DMS153 treated with DMSO at 0.1 percent for 48 hours (cell line): ENCODE results near the gene ZBTB7C.

ENCODE experiments used
- DNase-seq: peaks from one replicate; lab custom pipeline; 2025; ENCODE audit not compliant: unreplicated experiment; lab: John Stamatoyannopoulos, UW

Gene ZBTB7C

GRCh38 chr18:48153613-48154481, 255.3 kb downstream of the ZBTB7C start:
- DNase-seq, result no peak

- no peak for DNase-seq
Measured at GRCh38 chr18:48152549-48152948, 256.6 kb downstream of the ZBTB7C start.

- no peak for DNase-seq
Measured at GRCh38 chr18:48151421-48152065, 257.6 kb downstream of the ZBTB7C start.

GRCh38 chr18:48149020-48149685, 260.0 kb downstream of the ZBTB7C start:
- DNase-seq, result no peak

- DNase-seq, result no peak
Measured at GRCh38 chr18:48142994-48143393, 266.2 kb downstream of the ZBTB7C start.

- DNase-seq, result no peak
Measured at GRCh38 chr18:48142353-48142752, 266.8 kb downstream of the ZBTB7C start.

- no peak for DNase-seq
Measured at GRCh38 chr18:48140731-48141130, 268.5 kb downstream of the ZBTB7C start.

- peak; percentile 91 for DNase-seq
Measured at GRCh38 chr18:48139431-48140347, 269.5 kb downstream of the ZBTB7C start.

- peak; percentile 91 for DNase-seq
Measured at GRCh38 chr18:48138660-48139430, 270.3 kb downstream of the ZBTB7C start.

- no peak for DNase-seq
Measured at GRCh38 chr18:48138210-48138609, 271.0 kb downstream of the ZBTB7C start.

GRCh38 chr18:48137374-48138081, 271.7 kb downstream of the ZBTB7C start:
- no peak for DNase-seq

GRCh38 chr18:48136827-48137373, 272.3 kb downstream of the ZBTB7C start:
- DNase-seq, result peak; percentile 56

- DNase-seq, result peak; percentile 37
Measured at GRCh38 chr18:48136051-48136826, 272.9 kb downstream of the ZBTB7C start.

GRCh38 chr18:48135436-48135966, 273.7 kb downstream of the ZBTB7C start:
- DNase-seq, result no peak

GRCh38 chr18:48134609-48135008, 274.6 kb downstream of the ZBTB7C start:
- DNase-seq, result no peak

GRCh38 chr18:48133671-48134251, 275.4 kb downstream of the ZBTB7C start:
- DNase-seq, result peak; percentile 98

- no peak for DNase-seq
Measured at GRCh38 chr18:48132797-48133655, 276.2 kb downstream of the ZBTB7C start.
